Neuron (in vitro differentiated cells): ENCODE data around the gene SLC9A8.

Experiments used
- H2AFZ ChIP-seq: one replicate; pipeline ENCODE4 v1.6.1; 2013; ENCODE audit warnings: low read depth, mild to moderate bottlenecking, inconsistent platforms, low read length, moderate library complexity
- H3K27me3 ChIP-seq: one replicate; pipeline ENCODE4 v1.6.1; 2013; ENCODE audit warnings: low read length; ENCODE audit not compliant: insufficient read depth
- H3K36me3 ChIP-seq: one replicate; pipeline ENCODE4 v1.6.1; 2013; ENCODE audit warnings: low read length; ENCODE audit not compliant: insufficient read depth
- H3K4me1 ChIP-seq: one replicate; pipeline ENCODE4 v1.6.1; 2013; ENCODE audit warnings: low read length; ENCODE audit not compliant: insufficient read depth
- H3K4me3 ChIP-seq: 2 replicates; pipeline ENCODE4 v1.5.1; 2013; ENCODE audit warnings: mild to moderate bottlenecking, low read length, moderate library complexity
- H3K9me3 ChIP-seq: one replicate; pipeline ENCODE4 v1.6.1; 2013; ENCODE audit warnings: low read length

Gene SLC9A8

GRCh38 chr20:49811825-49812506 is 662 bp upstream of the SLC9A8 start:
- Histone ChIP-seq H2AFZ (peak overlapping the region; percentile 59), H3K27me3 (no peaks in the 10 kb centered on the region), H3K4me1 (peaks cover 13% of the 10 kb centered on the region), H3K9me3 (no peaks in the 10 kb centered on the region), H3K36me3 (peaks cover 11% of the 10 kb centered on the region), H3K4me3 (peak overlapping the region; percentile 75)

GRCh38 chr20:49813305-49813974 is 812 bp downstream of the SLC9A8 start:
- Histone ChIP-seq H3K4me3 (peak overlapping the region; percentile 75), H3K36me3 (peaks cover 19% of the 10 kb centered on the region), H2AFZ (no peak overlapping the region), H3K9me3 (no peaks in the 10 kb centered on the region), H3K4me1 (peaks cover 13% of the 10 kb centered on the region), H3K27me3 (no peaks in the 10 kb centered on the region)

- peaks cover 24% of the 10 kb centered on the region for H3K36me3 ChIP-seq
- peaks cover 13% of the 10 kb centered on the region for H3K4me1 ChIP-seq
- H3K9me3 ChIP-seq: peaks cover 2% of the 10 kb centered on the region
- H3K27me3 ChIP-seq: no peaks in the 10 kb centered on the region
- peak overlapping the region; percentile 75 for H3K4me3 ChIP-seq
- H2AFZ ChIP-seq: no peak overlapping the region
Measured at GRCh38 chr20:49814057-49814694, 1.5 kb downstream of the SLC9A8 start.

GRCh38 chr20:49818816-49819215 is 6.2 kb downstream of the SLC9A8 start:
- H3K36me3 ChIP-seq: peaks cover 45% of the 10 kb centered on the region
- H2AFZ ChIP-seq: no peak overlapping the region
- H3K27me3 ChIP-seq: no peaks in the 10 kb centered on the region
- peaks cover 10% of the 10 kb centered on the region for H3K9me3 ChIP-seq
- peaks cover under 1% of the 10 kb centered on the region for H3K4me1 ChIP-seq
- H3K4me3 ChIP-seq: no peak overlapping the region

- H3K4me3 ChIP-seq: no peak overlapping the region
- H2AFZ ChIP-seq: no peak overlapping the region
- H3K36me3 ChIP-seq: peaks cover 53% of the 10 kb centered on the region
- H3K9me3 ChIP-seq: peaks cover 10% of the 10 kb centered on the region
- H3K27me3 ChIP-seq: no peaks in the 10 kb centered on the region
- no peaks in the 10 kb centered on the region for H3K4me1 ChIP-seq
Measured at GRCh38 chr20:49819702-49820101, 7.1 kb downstream of the SLC9A8 start.

- peaks cover 10% of the 10 kb centered on the region for H3K9me3 ChIP-seq
- H3K4me1 ChIP-seq: no peaks in the 10 kb centered on the region
- H3K27me3 ChIP-seq: no peaks in the 10 kb centered on the region
- H2AFZ ChIP-seq: no peak overlapping the region
- H3K4me3 ChIP-seq: no peak overlapping the region
- peaks cover 44% of the 10 kb centered on the region for H3K36me3 ChIP-seq
Measured at GRCh38 chr20:49821381-49821780, 8.8 kb downstream of the SLC9A8 start.

- Histone ChIP-seq H3K4me1 (no peaks in the 10 kb centered on the region), H2AFZ (no peak overlapping the region), H3K9me3 (peaks cover 10% of the 10 kb centered on the region), H3K4me3 (no peak overlapping the region), H3K36me3 (peaks cover 43% of the 10 kb centered on the region), H3K27me3 (no peaks in the 10 kb centered on the region)
Measured at GRCh38 chr20:49821870-49822331, 9.3 kb downstream of the SLC9A8 start.

- Histone ChIP-seq H3K9me3 (peaks cover 10% of the 10 kb centered on the region), H3K4me3 (no peak overlapping the region), H2AFZ (no peak overlapping the region), H3K36me3 (peaks cover 37% of the 10 kb centered on the region), H3K27me3 (no peaks in the 10 kb centered on the region), H3K4me1 (no peaks in the 10 kb centered on the region)
Measured at GRCh38 chr20:49823152-49823847, 10.7 kb downstream of the SLC9A8 start.

- H2AFZ ChIP-seq: no peak overlapping the region
- peaks cover 8% of the 10 kb centered on the region for H3K9me3 ChIP-seq
- no peak overlapping the region for H3K4me3 ChIP-seq
- H3K36me3 ChIP-seq: peaks cover 32% of the 10 kb centered on the region
- no peaks in the 10 kb centered on the region for H3K27me3 ChIP-seq
- no peaks in the 10 kb centered on the region for H3K4me1 ChIP-seq
Measured at GRCh38 chr20:49824206-49824605, 11.6 kb downstream of the SLC9A8 start.

GRCh38 chr20:49825521-49826033 is 12.9 kb downstream of the SLC9A8 start:
- Histone ChIP-seq H3K27me3 (no peaks in the 10 kb centered on the region), H3K4me3 (no peak overlapping the region), H2AFZ (no peak overlapping the region), H3K9me3 (no peaks in the 10 kb centered on the region), H3K4me1 (no peaks in the 10 kb centered on the region), H3K36me3 (peaks cover 24% of the 10 kb centered on the region)

- Histone ChIP-seq H2AFZ (no peak overlapping the region), H3K9me3 (no peaks in the 10 kb centered on the region), H3K4me3 (no peak overlapping the region), H3K27me3 (no peaks in the 10 kb centered on the region), H3K36me3 (peaks cover 10% of the 10 kb centered on the region), H3K4me1 (no peaks in the 10 kb centered on the region)
Measured at GRCh38 chr20:49831022-49831769, 18.6 kb downstream of the SLC9A8 start.
